H54 (cell line): ENCODE data around the gene HPGD.

ENCODE experiments used
- DNase-seq: peaks from one replicate; pipeline ENCODE4 v3.0.0; 2011; ENCODE audit warnings: low spot score, mixed read lengths; ENCODE audit not compliant: insufficient read length
- FAIRE-seq: peaks from 3 replicates; lab custom pipeline; 2011; peaks lifted over from hg19 to GRCh38; lab: Jason Lieb, UNC
- POLR2A ChIP-seq: IDR thresholded peaks from 2 replicates; pipeline ENCODE4 v1.6.1; 2011; ENCODE audit warnings: low read depth, mild to moderate bottlenecking, low read length

HPGD gene

DNA sequence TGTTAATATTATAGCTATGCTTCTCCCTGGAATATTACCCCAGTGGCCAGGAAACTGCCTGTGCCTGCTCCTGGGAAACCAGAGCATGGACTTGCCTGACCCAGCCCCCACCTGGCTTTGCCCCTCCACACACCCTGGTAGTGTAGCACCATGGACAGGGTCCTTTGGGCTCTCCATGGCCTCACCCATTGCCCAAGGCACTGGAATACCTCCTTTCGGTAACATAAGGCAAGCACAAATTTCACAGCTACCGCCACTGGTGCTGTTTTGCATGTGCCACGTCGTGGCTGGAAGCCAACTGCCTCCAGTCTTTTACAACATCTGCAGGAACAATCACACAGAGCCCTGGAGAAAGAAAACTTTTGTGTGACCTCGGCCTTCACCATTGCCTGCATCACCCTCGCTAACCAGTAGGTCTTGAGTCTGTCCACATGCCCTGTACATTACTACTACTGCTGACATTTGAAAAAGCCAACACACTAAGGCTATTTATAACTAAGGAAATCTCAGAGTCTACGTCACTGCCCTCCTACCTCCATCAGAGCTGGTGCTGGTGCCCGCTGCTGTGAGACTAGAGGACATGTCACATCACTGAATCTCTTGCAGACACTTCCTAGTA lies 47.7 kb downstream of the HPGD start:
- FAIRE-seq (no peak), DNase-seq (no peak)
- TF ChIP-seq POLR2A: no peak

DNA sequence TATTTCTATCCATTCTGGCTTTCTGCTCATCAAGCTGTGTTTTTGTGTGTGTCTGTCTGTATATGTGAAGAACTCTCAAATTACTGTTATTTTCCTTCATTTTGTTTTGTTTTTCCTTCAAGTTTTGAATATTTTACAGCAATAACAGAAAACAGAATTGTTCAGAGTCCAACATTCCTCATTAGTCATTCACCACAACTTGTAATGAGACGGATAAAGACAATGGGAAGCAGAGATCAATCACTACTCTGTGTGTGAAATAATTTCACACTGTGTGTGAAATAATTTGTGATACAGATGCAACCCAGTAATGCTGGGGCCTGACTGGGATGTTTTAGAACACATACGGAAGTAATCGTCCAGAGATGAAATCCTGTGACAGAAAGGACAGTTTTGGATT lies 55.2 kb downstream of the HPGD start:
- no peak for FAIRE-seq
- no peak for TF ChIP-seq POLR2A
- no peak for DNase-seq

DNA sequence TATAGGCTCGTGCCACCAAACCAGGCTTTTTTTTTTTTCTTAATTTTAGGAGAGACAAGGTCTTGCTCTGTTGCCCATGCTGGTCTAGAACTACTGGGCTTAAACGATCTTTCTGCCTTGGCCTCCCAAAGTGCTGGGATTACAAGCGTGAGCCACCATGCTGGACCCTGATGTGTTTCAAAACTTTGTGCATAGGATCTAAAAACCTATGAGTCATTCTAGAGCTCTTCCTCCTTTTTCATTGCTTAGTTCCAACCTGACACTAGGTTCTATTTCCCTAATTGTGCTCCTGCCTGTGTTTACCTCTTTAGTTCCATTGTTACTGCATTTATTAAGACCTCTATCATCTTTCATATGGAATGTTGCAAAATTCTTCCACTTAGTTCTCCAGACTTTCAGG lies 57.3 kb downstream of the HPGD start:
- DNase-seq: no peak
- TF ChIP-seq POLR2A: no peak
- no peak for FAIRE-seq

DNA sequence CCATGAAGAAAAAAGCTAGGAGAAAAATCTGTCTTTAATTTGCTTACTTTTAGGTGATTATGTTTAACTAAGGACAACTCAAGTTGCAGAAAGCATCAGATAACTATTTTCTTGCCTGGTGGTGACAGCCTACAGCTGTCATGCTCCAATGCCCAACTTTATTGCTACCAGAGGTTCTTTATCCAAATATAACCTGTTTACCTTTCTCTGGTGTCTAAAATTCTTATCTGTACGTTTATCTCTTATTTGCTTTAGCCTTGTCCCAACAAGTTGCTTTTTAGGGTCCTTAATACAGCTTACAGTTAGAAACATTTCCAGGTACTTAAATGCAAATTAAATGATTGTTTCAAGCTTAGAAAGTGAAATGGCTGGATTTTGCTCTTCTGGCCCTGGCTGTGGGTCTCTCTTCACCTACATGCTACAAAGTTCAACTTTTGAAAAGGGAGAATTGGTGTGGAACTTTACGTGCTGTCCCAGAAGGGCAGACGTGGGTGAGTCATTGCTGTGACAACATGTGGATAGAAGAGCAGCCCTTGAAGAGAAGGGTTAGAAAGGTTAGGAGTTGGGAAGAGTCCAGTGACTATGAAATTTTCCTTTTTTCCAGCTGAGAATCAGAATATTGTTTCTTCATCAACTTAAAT lies 60.7 kb downstream of the HPGD start:
- no peak for FAIRE-seq
- TF ChIP-seq POLR2A: no peak
- DNase-seq: no peak

DNA sequence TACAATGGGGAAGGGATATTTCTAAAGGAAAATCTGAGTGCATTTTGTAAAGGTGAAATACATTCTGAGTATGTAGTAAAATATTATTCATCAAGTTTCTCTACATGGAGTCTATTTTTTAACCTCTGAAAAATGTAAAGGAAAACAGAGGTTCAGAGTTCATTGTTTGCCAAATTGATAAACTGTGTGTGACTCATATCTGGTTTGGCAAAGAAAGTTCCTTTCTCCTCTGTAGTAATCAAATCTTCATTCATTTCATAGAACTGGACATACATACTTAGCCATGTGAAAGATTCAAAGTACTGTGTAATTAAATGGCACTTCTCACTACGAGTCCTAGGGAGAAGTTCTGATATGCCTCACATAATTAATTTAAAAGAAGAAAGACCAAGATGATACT lies 61.6 kb downstream of the HPGD start:
- FAIRE-seq (no peak), DNase-seq (no peak)
- no peak for TF ChIP-seq POLR2A

DNA sequence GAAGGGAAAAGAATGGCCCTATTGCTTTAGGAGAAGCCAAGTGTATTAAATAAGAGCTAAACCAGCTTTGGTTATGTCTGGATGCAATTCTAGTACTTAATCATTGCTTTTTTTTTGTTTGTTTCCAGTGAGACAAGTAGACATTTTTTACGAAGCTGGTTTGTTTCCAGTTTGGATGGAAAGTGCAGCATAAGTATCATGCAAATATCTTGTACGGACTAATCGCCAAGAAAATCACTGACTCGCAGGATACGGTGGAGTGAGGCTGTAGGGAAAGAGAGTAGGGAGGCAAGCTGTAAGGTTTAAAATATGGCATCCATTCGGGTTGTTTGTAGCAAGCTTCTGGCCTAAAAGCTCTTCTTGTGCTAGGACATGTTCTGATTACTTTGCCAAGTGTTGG lies 64.8 kb downstream of the HPGD start:
- DNase-seq (no peak), FAIRE-seq (no peak)
- no peak for TF ChIP-seq POLR2A

DNA sequence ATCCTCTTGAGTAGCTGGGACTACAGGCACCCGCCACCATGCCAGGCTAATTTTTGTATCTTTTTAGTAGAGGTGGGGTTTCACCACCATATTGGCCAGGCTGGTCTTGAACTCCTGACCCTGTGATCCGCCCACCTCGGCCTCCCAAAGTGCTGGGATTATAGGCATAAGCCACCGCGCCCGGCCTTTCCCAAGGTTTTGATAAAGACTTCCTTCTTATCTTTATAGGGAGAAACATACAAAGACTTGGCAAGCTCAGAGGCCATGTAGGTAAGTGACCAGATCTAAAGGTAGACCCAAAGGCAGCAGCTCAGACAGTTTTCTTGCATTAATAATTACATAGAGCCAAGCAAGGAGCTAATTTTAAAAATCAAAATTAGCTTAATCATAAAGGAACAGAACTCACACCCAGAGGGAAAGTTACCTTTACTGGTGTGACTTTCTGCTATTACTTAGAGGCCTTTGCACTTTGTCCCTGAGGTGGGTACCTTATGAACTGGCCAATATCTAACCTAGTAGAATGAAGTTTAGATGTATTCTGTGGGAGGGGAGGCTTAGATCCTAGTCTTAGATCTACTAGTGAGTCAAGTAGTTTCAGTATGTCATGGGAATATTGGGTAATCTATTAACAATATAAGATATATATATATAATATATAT lies 67.3 kb downstream of the HPGD start:
- no peak for TF ChIP-seq POLR2A
- no peak for DNase-seq
- FAIRE-seq: no peak

DNA sequence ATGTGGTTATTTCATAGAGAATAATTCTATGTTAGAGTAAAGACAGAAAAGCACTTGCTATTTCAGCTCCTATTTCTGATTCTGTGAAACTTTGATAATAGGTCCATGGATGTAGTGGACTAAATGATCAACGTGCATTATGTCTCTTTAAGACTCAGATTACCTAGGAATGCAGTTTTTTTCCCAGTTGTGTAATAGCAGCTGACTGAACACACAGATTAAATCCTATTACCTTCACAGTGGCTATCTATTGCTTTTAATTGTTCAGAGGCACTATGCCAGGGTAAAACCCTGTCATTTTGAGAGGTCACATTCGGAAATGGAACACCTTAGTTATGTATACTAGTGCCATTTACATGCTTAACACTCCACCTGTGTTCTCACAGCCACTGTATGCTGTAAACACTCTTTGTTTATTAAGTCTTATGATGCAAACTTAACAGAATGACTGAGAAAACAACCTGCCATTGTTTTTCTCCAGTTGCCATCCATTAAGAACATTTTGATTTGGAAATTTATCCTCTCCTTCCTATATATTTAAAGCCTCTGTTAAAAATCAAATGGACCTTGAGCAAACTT lies 70.5 kb downstream of the HPGD start:
- no peak for FAIRE-seq
- no peak for DNase-seq

DNA sequence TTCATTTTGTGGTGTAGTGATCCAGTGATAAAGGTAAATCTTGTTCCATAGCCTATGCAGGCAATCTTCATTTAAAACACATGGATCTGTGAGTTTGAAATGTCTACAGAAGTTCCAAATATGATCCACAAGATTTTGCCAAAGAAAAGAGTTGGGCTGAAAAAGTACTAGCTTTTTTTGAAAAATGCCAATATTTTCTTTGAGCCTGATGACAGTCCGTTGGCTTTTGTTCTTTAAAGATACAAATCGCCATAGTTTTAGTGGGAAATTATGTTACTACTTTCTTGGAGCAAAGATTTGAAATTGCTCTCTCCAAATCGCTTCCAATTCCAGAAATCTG lies 71.5 kb downstream of the HPGD start:
- no peak for FAIRE-seq
- no peak for TF ChIP-seq POLR2A
- DNase-seq: no peak

More for the DNA sequence above, 70.5 kb downstream of the HPGD start:
- no peak for TF ChIP-seq POLR2A

DNA sequence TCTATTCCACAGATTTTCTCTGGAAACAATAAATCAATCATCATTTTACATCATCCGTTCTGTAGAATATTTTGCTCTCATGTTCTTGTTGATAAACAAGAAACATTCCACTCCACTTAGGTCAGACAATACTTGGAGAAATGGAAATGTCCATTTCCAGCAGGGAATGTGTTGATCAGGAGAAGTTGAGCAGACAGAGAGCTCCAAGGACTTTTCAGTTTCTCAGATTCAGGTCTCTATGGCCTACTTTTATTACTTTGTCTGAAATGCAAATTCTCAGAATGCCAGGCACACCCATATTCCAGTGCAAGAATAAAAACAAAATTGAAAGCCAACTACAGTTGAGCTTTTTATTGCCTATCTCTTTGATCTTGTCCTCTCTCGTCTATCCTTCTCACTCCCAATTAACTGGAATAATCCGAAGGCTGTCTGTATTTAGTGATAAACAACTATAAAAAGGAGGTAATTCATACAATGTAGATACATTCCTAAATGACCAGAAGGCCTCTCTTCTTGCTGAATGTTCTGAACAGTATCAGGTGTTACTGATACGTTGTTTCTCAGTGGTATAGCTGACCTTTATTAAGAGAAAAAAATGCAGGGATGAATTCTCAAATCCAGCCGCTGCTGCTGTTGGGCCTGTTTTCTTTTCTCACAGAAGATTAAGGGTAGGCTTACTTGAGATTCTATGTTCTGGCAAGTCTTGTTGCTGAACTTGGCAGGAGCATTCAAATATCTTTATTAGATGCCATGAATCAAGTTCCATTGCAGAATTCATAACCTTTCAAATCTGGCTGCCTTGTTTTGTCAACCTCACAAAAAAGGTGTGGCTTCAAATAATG lies 72.1 kb downstream of the HPGD start:
- no peak for TF ChIP-seq POLR2A
- FAIRE-seq: no peak
- no peak for DNase-seq

DNA sequence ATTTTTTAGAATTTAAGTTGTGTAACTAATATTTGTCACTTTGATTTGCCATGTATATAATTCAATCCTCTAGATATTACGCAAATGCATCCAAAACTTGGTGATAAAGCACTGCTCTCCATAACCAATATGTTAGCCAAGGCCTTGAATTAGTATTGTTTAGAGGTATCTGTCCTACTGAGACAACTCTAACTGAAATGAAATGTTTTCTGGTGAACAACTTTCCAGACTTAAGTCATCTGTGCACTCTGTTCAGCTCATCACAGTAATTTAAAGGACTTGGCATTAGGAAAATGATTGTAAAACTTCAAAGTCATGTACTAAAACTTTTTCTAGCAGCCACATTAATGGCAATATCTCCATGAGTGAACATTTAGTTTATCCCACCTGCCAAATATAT lies 73.1 kb downstream of the HPGD start:
- no peak for TF ChIP-seq POLR2A
- DNase-seq (no peak), FAIRE-seq (no peak)

DNA sequence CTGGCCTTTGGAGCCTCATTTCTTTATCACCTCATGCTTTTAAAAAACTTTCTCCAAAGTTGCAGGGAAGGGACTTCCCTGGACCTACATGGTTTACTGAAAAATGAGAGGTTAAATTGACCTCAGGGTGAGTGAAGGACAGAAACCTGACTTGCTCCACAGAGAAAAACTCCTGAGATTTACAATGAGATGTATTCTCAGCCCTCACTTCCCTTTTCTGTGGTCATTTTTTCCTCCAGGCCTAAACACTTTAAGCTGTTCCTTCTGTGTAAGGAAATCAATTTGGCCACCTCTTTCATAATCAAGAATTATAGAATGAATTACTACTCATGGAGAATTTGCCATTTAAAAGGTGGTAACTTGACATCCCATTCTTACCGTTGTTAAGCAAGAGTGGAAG lies 77.9 kb downstream of the HPGD start:
- DNase-seq: no peak
- no peak for FAIRE-seq

More for the DNA sequence above, 77.9 kb downstream of the HPGD start:
- no peak for TF ChIP-seq POLR2A
